Activated gamma-delta T cell (primary cell): ENCODE data around the gene DLGAP3.

ENCODE experiments used
- DNase-seq: peaks from one replicate; lab custom pipeline; 2025; lab: John Stamatoyannopoulos, UW

The DLGAP3 gene

DNA sequence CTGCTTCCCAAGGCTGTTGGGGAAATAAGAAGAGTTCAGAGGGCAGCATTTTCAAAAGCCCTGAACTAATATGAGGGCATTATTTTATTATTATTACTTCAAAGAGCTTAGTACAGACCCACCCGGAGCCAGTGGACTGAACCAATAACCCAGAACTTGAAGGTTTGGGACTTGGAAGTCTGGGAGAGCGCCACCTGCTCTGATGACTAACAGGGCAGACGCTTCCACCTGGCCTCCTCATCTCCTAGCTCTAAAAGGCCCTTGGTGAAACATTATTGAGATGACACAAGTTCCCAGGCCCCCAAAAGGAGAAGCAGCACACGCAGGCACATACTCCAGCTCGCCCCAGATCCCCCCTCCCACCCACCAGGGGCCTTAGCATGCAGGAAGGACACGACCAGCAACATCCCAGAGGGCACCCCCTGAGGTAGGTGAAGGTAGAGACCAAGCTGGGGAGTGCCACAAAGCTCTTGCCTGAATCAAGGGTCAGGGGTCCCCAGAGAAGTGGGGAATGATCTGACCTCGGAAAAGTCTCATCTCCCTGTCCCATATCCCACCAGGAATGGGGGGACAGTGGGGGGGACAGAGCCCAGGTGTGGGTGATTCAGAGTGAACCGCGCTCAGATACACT, 1.3 kb downstream of the DLGAP3 start:
- DNase-seq = no peak

DNA sequence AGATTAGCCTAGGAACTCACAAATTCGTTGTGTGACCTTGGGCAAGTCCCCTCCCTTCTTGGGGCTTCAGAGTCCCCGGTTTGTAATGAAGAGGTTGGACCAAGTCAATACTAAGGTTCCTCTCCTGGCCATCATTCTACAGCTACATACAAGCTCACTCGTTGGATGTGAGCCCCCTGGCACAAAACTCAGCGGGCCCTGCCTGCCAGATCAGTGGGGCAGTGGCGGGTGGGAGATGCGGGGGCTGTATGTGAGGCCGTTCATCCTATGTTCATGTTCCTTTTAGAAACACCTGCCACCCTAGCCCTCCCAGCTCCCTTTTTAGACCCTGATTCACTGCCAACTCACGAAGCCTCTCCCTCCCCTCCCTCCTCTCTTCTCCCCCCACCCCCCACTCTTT, 2.1 kb downstream of the DLGAP3 start:
- DNase-seq = no peak

GRCh38 chr1:34926894-34927293, 2.6 kb downstream of the DLGAP3 start:
- DNase-seq = no peak

GRCh38 chr1:34926156-34926555, 3.3 kb downstream of the DLGAP3 start:
- DNase-seq = no peak

DNA sequence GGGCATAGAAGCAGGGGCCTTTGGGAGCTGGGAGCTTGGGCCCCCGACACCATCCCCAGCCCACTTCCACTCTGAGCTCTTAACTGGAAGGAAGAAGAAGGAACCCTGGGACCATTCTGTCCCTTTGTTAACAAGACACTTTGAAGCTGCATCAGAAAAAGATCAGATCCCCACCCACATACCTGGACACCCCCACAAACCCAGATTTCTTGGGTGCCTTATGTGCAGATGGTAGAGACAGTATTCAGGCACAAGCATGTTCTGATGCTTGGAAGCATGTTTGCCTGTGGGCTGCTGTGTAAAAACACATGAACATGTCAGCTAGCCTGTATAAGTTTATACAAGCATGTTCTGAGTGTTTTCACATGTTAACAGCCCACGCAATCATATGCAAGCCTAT, 3.7 kb downstream of the DLGAP3 start:
- no peak for DNase-seq

DNA sequence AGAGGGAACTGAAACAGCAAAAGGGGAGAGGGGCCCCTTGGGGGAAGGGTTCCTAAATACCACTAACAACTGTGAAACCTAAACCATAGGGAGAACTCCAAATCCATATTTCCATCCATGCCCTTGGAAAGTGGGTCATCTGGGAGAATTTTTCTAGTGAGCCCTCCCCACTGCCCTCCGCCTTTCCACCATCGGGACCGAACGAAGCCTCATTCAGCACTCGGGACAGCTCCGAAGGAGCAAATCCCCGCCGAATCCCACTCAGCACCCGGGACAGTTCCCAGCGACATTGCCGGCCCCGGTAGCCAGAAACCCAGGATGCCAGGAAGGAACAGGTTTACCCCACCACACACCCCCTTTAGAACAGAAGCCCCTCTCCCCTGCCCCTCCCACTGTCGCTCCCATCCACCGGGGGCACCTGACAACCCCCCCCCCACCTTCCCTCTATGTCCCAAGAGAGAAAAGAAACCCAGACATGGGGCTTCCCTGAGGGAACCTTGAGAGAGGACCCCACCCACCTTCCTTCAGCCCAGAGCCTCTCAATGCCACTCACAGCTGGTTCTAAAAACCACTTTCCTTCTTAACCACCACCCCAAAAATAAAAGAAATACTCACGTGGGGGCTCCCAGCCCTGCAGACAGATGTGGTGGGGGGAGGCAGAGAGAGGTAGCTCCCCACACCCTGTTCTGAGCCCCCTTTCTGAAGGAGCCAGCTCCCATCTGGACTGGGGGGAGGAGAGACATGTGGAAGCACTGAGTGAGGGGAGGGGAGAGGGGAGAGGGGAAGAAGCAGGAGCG, 4.5 kb downstream of the DLGAP3 start:
- DNase-seq = no peak

GRCh38 chr1:34923490-34923889, 6.0 kb downstream of the DLGAP3 start:
- no peak for DNase-seq

DNA sequence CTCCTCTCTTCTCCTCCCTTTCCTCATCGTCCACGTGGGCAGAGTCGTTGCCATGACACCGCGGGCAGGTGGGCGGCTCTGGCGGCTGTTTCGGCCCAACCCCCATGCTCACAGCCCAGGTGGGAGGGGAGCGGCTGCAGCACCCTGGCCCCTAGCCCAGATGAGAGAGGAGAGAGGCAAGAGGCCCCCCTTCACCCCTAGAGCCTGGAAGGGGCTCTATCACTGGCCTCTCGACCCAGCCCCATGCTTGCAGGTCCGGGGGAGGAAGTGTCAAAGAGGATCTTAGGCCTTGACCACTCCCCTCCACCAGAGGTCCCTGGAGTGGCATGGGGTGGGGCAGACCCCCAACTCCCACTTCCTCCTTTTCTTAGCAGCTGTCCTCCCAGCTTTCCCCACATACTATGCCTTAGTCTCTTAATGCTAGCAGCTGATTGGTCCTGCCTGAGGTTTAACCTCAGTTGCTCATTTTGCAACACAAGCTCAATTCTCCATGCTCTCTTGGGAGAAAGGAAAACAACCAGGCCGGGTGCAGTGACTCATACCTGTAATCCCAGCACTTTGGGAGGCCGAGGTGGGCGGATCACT, 10.4 kb downstream of the DLGAP3 start:
- DNase-seq = no peak

DNA sequence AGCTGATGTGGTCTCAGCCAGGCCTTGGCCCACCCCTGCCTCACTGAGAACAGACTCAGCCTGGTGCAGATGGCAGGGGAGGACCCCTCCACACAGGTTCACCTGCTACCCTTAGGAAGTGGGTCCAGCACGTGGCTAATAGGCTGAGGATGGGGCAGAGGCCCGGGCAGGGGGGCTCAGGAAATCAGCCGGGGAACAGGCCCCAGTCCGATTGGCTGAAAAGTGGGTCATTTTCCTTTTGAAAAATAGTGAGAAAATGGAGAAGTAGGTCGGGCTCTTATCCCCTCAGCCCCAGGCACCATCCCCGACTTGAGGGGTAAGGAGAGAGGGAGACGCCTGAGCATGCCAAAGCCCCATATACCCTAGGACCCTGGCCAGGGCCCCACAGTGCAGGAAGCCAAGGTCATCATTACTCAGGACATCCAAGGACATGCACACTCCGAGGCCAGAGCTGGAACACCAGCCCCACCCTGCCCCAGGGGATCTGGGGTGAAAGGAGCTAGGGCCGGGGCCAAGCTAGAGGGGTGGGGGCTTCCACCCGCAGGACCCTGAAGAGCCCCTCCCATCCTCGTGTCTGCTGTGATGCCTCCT, 11.0 kb downstream of the DLGAP3 start:
- DNase-seq = no peak

DNA sequence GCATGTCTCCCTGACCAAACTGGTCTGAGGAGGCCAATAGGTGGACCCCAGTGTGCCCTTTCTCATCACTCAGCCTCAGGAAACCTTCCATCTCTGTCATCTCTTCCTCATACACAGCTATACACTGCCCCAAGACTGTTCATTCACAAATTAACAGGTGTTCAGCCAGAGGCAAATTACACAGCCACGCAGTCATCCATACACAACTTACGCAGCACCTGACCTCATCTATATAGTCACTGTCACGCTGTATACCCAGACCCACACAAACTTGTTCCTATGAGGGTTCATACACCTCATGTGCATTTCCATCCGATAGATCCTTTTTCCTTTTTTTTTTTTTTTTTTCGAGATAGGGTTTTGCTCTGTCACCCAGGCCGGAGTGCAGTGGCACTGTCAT, 12.4 kb downstream of the DLGAP3 start:
- no peak for DNase-seq

DNA sequence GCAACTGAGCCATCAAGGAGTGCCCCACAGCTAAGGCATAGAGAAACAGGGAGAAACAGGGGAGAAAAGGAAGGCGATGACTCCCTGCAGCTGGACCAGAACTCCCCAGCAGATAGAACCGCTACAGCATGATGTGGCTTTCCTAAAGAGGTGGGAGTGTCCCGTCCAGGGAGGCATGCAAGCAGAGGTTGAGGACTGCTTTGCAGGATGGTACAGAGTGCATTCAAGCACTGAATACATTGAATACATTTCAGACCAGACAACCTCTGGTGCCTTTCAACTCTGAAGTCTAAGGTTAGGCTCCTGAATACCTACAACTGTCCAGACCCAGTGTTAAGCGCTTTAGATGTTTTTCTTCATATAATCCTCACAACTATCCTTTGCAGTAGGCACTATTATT, 13.3 kb downstream of the DLGAP3 start:
- DNase-seq = no peak

GRCh38 chr1:34915521-34915920, 13.9 kb downstream of the DLGAP3 start:
- DNase-seq = no peak

DNA sequence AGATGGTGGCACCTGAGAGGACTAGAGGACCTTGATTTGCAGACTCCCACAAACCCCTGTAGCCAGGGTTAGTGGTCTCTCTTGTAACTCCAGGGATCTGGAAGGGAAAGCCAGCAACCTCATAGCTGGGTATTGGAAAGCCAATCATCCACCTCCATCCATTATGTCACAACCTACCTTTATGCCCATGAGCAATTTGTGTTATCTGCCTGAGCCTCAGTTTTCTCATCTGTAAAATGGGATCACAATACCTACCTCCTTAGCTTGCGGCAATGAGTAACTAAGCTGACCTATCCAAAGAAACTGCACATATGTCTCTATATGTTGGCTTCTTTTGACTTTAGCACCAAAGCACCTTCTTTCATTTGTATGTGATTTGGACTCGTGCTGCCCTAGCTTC, 14.5 kb downstream of the DLGAP3 start:
- DNase-seq = no peak

GRCh38 chr1:34911465-34911864, 18.0 kb downstream of the DLGAP3 start:
- no peak for DNase-seq

DNA sequence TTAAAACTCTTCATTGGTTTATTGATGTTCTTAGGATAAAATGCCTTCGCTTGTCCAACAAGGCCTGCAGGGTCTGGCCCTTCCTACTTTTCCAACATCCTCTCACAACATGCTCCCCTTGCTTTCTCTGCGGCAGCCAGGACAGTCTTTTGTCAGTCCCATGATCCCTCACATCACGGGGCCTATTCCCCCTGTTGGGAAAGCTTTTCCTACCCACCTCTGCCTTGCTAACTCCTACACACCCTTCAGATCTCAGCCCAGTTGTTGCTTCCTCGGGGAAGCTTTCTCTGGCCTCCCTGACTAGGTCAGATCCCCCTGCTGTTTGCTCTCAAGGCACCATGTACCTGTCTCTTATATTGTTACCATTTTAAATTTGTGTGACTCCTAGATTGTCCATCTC, 19.0 kb downstream of the DLGAP3 start:
- DNase-seq = no peak

- DNase-seq = no peak
Measured at GRCh38 chr1:34908369-34908768, 21.1 kb downstream of the DLGAP3 start.

- DNase-seq = no peak
Measured at GRCh38 chr1:34907487-34908090, 21.9 kb downstream of the DLGAP3 start.

- no peak for DNase-seq
Measured at GRCh38 chr1:34906756-34907155, 22.7 kb downstream of the DLGAP3 start.

GRCh38 chr1:34906222-34906621, 23.2 kb downstream of the DLGAP3 start:
- DNase-seq = no peak

- DNase-seq = no peak
Measured at GRCh38 chr1:34905098-34905459, 24.4 kb downstream of the DLGAP3 start.

GRCh38 chr1:34904236-34905097, 25.0 kb downstream of the DLGAP3 start:
- DNase-seq = no peak

GRCh38 chr1:34901919-34902318, 27.5 kb downstream of the DLGAP3 start:
- no peak for DNase-seq
